Limb (tissue), 2 donors: ENCODE measurements around the gene RNASE13.
A peak's percentile ranks its signal among the peaks of the same experiment; 100 is the strongest.
"Not testable (repeated sequence)": the region's sequence is repeated elsewhere in the genome, so short reads cannot be mapped to it uniquely, and the experiment has no call there.

Experiments used
- DNase-seq, 2 donors: peaks; one replicate each; pipeline ENCODE4 v3.0.0-alpha.2; 2016; ENCODE audit errors: extremely low spot score in 2 of 2

Gene RNASE13

GRCh38 chr14:20989787-20990600 lies 44.6 kb downstream of the RNASE13 start, which contains the start of gene METTL17:
Gene METTL17, plus strand, starts transcription at chr14:20989980. Its CDS starts 23 bp downstream, at chr14:20990003.
- DNase-seq, result peak; percentile 91 to 97

GRCh38 chr14:20989471-20989786 lies 45.2 kb downstream of the RNASE13 start:
- no peak for DNase-seq

GRCh38 chr14:20988717-20989470 lies 45.7 kb downstream of the RNASE13 start:
- DNase-seq, result no peak

GRCh38 chr14:20986811-20987210 lies 47.8 kb downstream of the RNASE13 start:
- no peak for DNase-seq

- DNase-seq, result not testable (repeated sequence)
Observed at GRCh38 chr14:20985650-20986049, 49.0 kb downstream of the RNASE13 start.
